T47D (cell line): ENCODE results near the gene TAF1C.

Experiments used
- DNase-seq, 2 experiments: peaks; one replicate each; pipeline versions ENCODE4 v3.0.0 to v3.0.0-alpha.2; 2011 to 2012; ENCODE audit warnings: low read depth in 1 of 2, low spot score in 1 of 2
- JUND ChIP-seq: IDR thresholded peaks from 2 replicates; pipeline ENCODE4 v1.6.1; 2012; ENCODE audit warnings: low read depth
- in situ Hi-C: cut with HindIII; loops from 2 replicates; pipeline ENCODE4 v1.10.0; 2016; ENCODE audit warnings: low sequenced_read_pairs, low pct_unique_long_range_greater_than_20kb

The TAF1C gene

DNA sequence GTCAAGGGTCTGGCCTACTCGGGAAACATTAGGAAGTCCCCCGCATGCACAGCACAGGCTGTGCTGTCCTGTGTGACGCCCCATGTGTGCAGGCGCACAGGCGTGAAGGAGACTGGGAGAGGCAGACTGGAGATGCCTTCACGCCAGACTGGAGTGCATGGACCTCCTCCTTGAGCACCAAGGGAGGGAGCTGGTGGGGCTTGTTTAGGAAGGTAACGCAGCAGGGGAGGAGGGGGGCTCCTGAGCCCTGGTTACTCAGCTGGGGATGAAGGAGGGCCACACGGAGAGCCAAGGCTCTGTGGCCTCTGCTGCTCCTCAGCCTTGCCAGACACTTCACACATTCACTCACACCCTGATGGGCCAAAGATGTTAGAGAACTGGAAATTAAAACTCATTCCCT is 49.6 kb downstream of the TAF1C start:
- TF ChIP-seq JUND, result no peak
- DNase-seq, result no peak
- in situ Hi-C loops, result no loop called here

GRCh38 chr16:84136331-84137125 is 50.3 kb downstream of the TAF1C start:
- in situ Hi-C loops, result no loop called here
- TF ChIP-seq JUND, result no peak
- DNase-seq, result no peak

- no peak for TF ChIP-seq JUND
- no peak for DNase-seq
- in situ Hi-C loops, result no loop called here
Measured at GRCh38 chr16:84132527-84133285, 54.2 kb downstream of the TAF1C start.

DNA sequence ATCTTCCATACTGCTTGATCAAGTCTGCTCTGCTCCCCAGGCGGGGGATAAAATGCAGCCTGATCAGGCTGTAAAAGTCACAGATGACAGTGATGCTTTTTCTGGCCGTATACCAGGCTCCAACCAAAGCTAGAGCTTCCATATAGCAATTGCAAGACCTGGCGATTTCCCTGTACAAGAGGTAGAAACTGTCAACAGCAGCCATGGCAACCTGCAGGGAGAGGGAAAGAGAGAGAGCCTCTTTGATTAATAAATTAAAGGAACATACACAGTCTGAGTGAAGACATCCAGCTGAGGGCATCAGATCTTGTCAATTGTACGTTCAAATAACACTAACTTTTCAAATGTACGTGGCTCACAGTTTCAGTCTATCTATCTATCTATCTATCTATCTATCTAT is 55.7 kb downstream of the TAF1C start:
- in situ Hi-C loops, result no loop called here
- DNase-seq, result no peak
- TF ChIP-seq JUND, result no peak
